Bronchial epithelial cell (primary cell): Measurements from ENCODE around the gene CPPED1. TPM values are rescaled to one million over a fixed set of nuclear protein-coding genes. Genes with fewer than 3 reads are reported as not detected.
"Not testable (repeated sequence)": the region's sequence is repeated elsewhere in the genome, so short reads cannot be mapped to it uniquely, and the experiment has no call there.

Experiments
- DNase-seq: peaks from one replicate; pipeline ENCODE4 v3.0.0-alpha.2; 2010; ENCODE audit warnings: low read depth
- FAIRE-seq: peaks from 2 replicates; lab custom pipeline; 2011; peaks lifted over from hg19 to GRCh38; lab: Jason Lieb, UNC
- H3K27me3 ChIP-seq: 2 replicates; pipeline ENCODE4 v1.5.1; 2011; ENCODE audit warnings: low read length; ENCODE audit not compliant: control insufficient read depth, insufficient read depth
- H3K36me3 ChIP-seq: 2 replicates; pipeline ENCODE4 v1.5.1; 2011; ENCODE audit warnings: low read length; ENCODE audit not compliant: control insufficient read depth, insufficient read depth
- H3K4me3 ChIP-seq: 2 replicates; pipeline ENCODE4 v1.5.1; 2011; ENCODE audit warnings: mild to moderate bottlenecking, low read depth, low read length, control low read depth
- CTCF ChIP-seq: IDR thresholded peaks from 2 replicates; pipeline ENCODE4 v1.5.1; 2011; ENCODE audit warnings: mild to moderate bottlenecking, moderate library complexity, low read length, control low read depth, inconsistent platforms; ENCODE audit not compliant: insufficient read depth, severe bottlenecking
- total RNA-seq: library from RNA; depleted of rRNA; stranded (reverse); fragments of >200 nt; gene quantifications from 2 replicates; pipeline ENCODE4 v1.2.1, GENCODE V29; 2014

Gene CPPED1
- total RNA-seq, 1 donor from 2014 or later: 5.8 TPM

- H3K27me3 ChIP-seq: no peaks in the 10 kb centered on the region
- DNase-seq (no peak), FAIRE-seq (no peak)
- H3K36me3 ChIP-seq: no peaks in the 10 kb centered on the region
- H3K4me3 ChIP-seq: no peak overlapping the region
- TF ChIP-seq CTCF: no peak
Observed at GRCh38 chr16:12771341-12771798, 32.3 kb downstream of the CPPED1 start.

GRCh38 chr16:12769525-12769924, 34.2 kb downstream of the CPPED1 start:
- Histone ChIP-seq H3K27me3 (no peaks in the 10 kb centered on the region), H3K4me3 (no peak overlapping the region), H3K36me3 (no peaks in the 10 kb centered on the region)
- TF ChIP-seq CTCF: no peak
- DNase-seq (no peak), FAIRE-seq (no peak)

- Histone ChIP-seq H3K27me3 (no peaks in the 10 kb centered on the region), H3K4me3 (no peak overlapping the region), H3K36me3 (no peaks in the 10 kb centered on the region)
- DNase-seq (no peak), FAIRE-seq (no peak)
- no peak for TF ChIP-seq CTCF
Observed at GRCh38 chr16:12767897-12768296, 35.8 kb downstream of the CPPED1 start.

- TF ChIP-seq CTCF: no peak
Observed at GRCh38 chr16:12766853-12767252, 36.8 kb downstream of the CPPED1 start.

DNA sequence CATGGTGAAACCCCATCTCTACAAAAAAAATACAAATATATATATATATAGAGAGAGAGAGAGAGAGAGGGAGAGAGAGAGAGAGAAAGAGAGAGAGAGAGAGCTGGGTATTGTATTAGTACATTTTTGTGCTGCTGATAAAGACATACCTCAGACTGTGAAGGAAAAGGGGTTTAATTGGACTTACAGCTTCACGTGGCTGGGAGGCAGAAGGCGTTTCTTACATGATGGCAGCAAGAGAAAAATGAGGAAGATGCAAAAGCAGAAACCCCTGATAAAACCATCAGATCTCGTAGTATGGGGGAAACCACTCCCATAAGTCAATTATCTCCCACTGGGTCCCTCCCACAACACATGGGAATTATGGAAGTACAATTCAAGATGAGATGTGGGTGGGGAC, 37.5 kb downstream of the CPPED1 start:
- not testable (repeated sequence) for DNase-seq, FAIRE-seq, H3K36me3 ChIP-seq, H3K4me3 ChIP-seq, H3K27me3 ChIP-seq

More at GRCh38 chr16:12766853-12767252, 36.8 kb downstream of the CPPED1 start:
- DNase-seq (no peak), FAIRE-seq (no peak)
- Histone ChIP-seq H3K4me3 (no peak overlapping the region), H3K27me3 (no peaks in the 10 kb centered on the region), H3K36me3 (no peaks in the 10 kb centered on the region)

DNA sequence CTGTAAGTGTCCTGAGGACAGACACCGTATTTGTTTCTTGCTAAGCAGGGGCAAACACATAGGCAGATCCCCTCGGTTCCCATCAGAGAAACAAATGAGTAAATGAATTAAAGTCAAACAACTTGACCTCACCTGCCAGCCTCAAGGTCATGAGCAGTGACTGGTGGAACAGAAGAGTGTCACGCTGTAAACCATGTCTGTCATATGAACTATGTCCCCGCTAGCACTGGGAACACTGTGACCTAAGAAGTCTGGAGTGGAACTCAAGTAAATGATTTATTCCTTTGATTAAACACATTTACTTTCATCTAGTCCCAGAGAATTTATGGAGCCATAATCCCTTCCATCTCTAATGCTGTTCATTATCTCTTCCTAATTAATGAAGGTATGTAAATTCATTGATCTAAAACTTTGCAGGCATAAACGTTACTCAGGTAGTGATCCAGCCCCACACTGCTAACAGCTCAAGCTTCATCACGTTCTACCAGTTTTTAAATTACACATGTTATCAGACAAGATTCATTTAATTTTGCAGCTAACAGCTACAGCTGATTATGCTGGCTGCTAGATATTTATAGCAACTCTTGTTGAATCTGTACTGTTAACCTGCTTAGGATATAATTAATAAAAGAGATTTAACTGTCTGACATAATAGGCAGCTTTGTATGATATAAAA, 38.7 kb downstream of the CPPED1 start:
- H3K27me3 ChIP-seq: no peaks in the 10 kb centered on the region
- DNase-seq (no peak), FAIRE-seq (no peak)
- H3K36me3 ChIP-seq: no peaks in the 10 kb centered on the region
- TF ChIP-seq CTCF: no peak
- no peak overlapping the region for H3K4me3 ChIP-seq
